ENCODE data around the gene ATP10D.

DNA sequence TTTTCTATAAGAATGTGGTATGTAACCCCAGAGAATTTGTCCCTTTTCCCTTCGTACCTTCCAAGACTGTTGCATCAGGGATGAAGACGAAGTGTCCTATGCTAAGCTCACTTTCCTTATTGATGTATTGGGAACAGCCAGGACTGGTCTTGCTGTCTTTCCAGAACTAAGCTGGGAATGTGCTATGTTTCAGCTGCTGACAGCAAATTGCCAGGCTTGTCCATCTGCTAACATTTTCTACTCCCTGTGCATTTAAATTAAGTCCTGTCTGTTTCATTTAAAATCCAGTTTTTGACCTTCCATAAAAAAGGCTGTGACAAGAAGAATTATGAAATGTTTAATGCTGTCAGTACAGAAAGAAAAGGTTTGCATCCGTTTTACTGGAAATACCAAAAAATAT, 87.9 kb downstream of the ATP10D start:
- TF ChIP-seq CTCF (IDR thresholded peaks at IDR 0.05) (no peak), ZFX (IDR thresholded peaks at IDR 0.05; ENCODE audit: borderline replicate concordance) (no peak)

Data from 22Rv1 (cell line).